Measurements from ENCODE around the gene NTRK3. TPM values are rescaled to one million over a fixed set of nuclear protein-coding genes. Genes with fewer than 3 reads are reported as not detected.

NTRK3 gene
- total and polyA plus RNA-seq, 2 of the 8 experiments (the other 6 are each of a cell fraction or from before 2014, with no cell fraction given), result 4.5 to 6.8 TPM

DNA sequence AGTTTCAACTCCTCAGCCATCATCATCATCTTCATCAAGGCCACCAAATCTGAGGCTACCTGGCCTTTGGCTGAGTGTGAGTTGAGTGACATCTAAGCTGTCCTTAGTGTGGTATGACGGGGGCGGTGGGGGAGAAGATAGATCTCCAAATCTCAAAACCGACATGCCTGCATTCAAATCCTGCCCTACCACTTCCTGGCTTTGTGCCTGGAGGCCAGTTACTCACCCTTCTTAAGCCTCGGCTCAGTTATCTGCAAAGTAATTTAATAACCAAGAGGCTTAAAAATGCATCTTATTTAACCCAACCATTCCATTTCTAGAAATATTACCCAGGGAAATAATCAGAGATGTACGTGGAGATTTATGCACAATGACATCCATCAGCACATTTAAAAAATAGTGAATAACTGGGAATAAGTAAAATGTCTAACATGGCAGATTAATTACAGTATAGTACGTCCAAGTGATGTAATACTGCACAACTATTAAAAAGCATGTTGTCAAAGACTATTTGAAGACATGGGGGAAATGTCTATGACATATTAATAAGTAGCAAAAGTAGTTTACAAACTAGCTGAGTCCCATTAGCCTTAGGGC is 167.4 kb downstream of the NTRK3 start:
- CTCF ChIA-PET (ENCODE audit: partially characterized antibody), result interaction anchor here (0.7 kb wide), 1 partner anchor 1346 kb away, joined by 6 read pairs; no protein-coding TSS in a partner anchor
- H4K91ac ChIP-seq (replicated peaks; ENCODE audit: insufficient read length, low read length), result no peak overlapping the region
- POLR2A ChIA-PET (ENCODE audit: partially characterized antibody), result no interaction called here
- TF ChIP-seq BRCA1 (IDR thresholded peaks at IDR 0.05; ENCODE audit: low read depth, low read length), result no peak
- no peak for TF ChIP-seq ZNF274 (IDR thresholded peaks at IDR 0.05; ENCODE audit: borderline replicate concordance, extremely low read depth, low read length)
- no peak for TF ChIP-seq PHF8 (conservative IDR thresholded peaks at IDR 0.05; ENCODE audit: low read depth, low read length)
- TF ChIP-seq CEBPB (IDR thresholded peaks at IDR 0.05; ENCODE audit: low read depth, low read length), result no peak
- no peak for TF ChIP-seq SP1 (IDR thresholded peaks at IDR 0.05; ENCODE audit: low read depth, low read length)
- TF ChIP-seq SRF (IDR thresholded peaks at IDR 0.05; ENCODE audit: low read depth, low read length), result no peak
- TF ChIP-seq BCL11A (IDR thresholded peaks at IDR 0.05; ENCODE audit: low read depth in 2 of 2, low read length in 2 of 2), result no peak
- no peak for TF ChIP-seq TEAD4 (IDR thresholded peaks at IDR 0.05; ENCODE audit: low read depth, low read length)
- no peak for TF ChIP-seq CREB1 (IDR thresholded peaks at IDR 0.05)
- no peak for TF ChIP-seq KDM1A (IDR thresholded peaks at IDR 0.05; ENCODE audit: borderline replicate concordance, low read length)
- no peak for TF ChIP-seq YY1 (IDR thresholded peaks at IDR 0.05; ENCODE audit: low read depth, low read length)
- TF ChIP-seq EZH2 (IDR thresholded peaks at IDR 0.05; ENCODE audit: low read depth, low read length, severe bottlenecking), result no peak
- TF ChIP-seq SP4 (IDR thresholded peaks at IDR 0.05; ENCODE audit: low read length), result no peak
- no peak for TF ChIP-seq RBBP5 (IDR thresholded peaks at IDR 0.05; ENCODE audit: borderline replicate concordance, low read depth, low read length)
- TF ChIP-seq FOSL1 (IDR thresholded peaks at IDR 0.05; ENCODE audit: insufficient read depth, low read depth, low read length), result no peak
- TF ChIP-seq TBP (IDR thresholded peaks at IDR 0.05; ENCODE audit: low read depth, low read length), result no peak

More for the DNA sequence above, 167.4 kb downstream of the NTRK3 start:
- no peak overlapping the region for H3K23ac ChIP-seq (ENCODE audit: insufficient read length)
- no peaks in the 10 kb centered on the region; a peak in 1 of 7 replicates for H3K4me1 ChIP-seq (replicated peaks in 1 of 4; ENCODE audit: control insufficient read depth in 3 of 4, insufficient read depth in 4 of 4, low read length in 3 of 4)
- H2BK15ac ChIP-seq (ENCODE audit: low read length), result no peak overlapping the region
- no peaks in the 10 kb centered on the region for H3K79me1 ChIP-seq (ENCODE audit: low read depth, low read length)
- H4K8ac ChIP-seq (ENCODE audit: extremely low read depth, insufficient read depth, low read length), result no peak overlapping the region
- DNase-seq (ENCODE audit: low read depth in 1 of 2, low spot score in 2 of 2) (no peak), FAIRE-seq (no peak)
- H2BK120ac ChIP-seq (replicated peaks; ENCODE audit: low read depth, low read length), result no peak overlapping the region
- peaks cover 3 to 4% of the 10 kb centered on the region in 2 experiments; a peak in 2 of 4 replicates for H3K9me3 ChIP-seq (ENCODE audit: insufficient read depth in 2 of 2, low read depth in 1 of 2, low read length in 1 of 2)
- no peaks in the 10 kb centered on the region for H3K79me2 ChIP-seq (ENCODE audit: control insufficient read depth in 1 of 2, insufficient read depth in 2 of 2, low read length in 2 of 2)
- no peak overlapping the region for H3K4ac ChIP-seq (replicated peaks; ENCODE audit: insufficient read length, low read depth, low read length)
- H2AFZ ChIP-seq (ENCODE audit: low read length), result no peak overlapping the region
- no peak overlapping the region for H2AK5ac ChIP-seq (ENCODE audit: low read depth, low read length)
- H3K23me2 ChIP-seq (ENCODE audit: low read depth, low read length), result no peaks in the 10 kb centered on the region
- no peak overlapping the region for H3K18ac ChIP-seq (ENCODE audit: extremely low read depth, low read length)
- no peak overlapping the region for H3K4me3 ChIP-seq (ENCODE audit: extremely low read depth in 1 of 4, insufficient read depth in 2 of 4, low read depth in 3 of 4, low read length in 4 of 4)
- H3K36me3 ChIP-seq (ENCODE audit: control insufficient read depth in 2 of 4, insufficient read depth in 4 of 4, low read length in 3 of 4), result no peaks in the 10 kb centered on the region
- H3K9ac ChIP-seq (replicated peaks in 1 of 4; ENCODE audit: extremely low read depth in 1 of 4, low read depth in 3 of 4, low read length in 3 of 4), result no peak overlapping the region
- no peak overlapping the region for H3K56ac ChIP-seq (replicated peaks; ENCODE audit: insufficient read length, low read depth, low read length)
- no peak overlapping the region for H2BK20ac ChIP-seq (ENCODE audit: low read length)
- no peak overlapping the region for H3K14ac ChIP-seq (ENCODE audit: insufficient read length)
- no peak overlapping the region for H4K5ac ChIP-seq (ENCODE audit: insufficient read length, low read depth, low read length)
- H3K4me2 ChIP-seq (ENCODE audit: insufficient read depth in 1 of 2, low read depth in 2 of 2, low read length in 2 of 2), result no peak overlapping the region
- H3K27me3 ChIP-seq (replicated peaks in 1 of 4; ENCODE audit: control insufficient read depth in 3 of 4, extremely low read depth in 1 of 4, insufficient read depth in 3 of 4, low read length in 3 of 4), result no peaks in the 10 kb centered on the region
- no peak overlapping the region for H3K27ac ChIP-seq (ENCODE audit: low read depth, low read length)
- H2BK5ac ChIP-seq (ENCODE audit: low read depth, low read length), result no peak overlapping the region
- no peaks in the 10 kb centered on the region for H4K20me1 ChIP-seq (replicated peaks in 1 of 2; ENCODE audit: control insufficient read depth in 1 of 2, insufficient read depth in 2 of 2, low read length in 2 of 2)
- 83% methylated on average over 6 of the region's 6 CpGs; no CpG with 5 or more reads in 1 of the 2 experiments for WGBS, 2 experiments (ENCODE audit: extremely low coverage in 1 of 2, insufficient coverage in 1 of 2, insufficient read length in 1 of 2, insufficient replicate concordance in 2 of 2, low coverage in 1 of 2, low lambda C conversion rate in 2 of 2, missing lambda C conversion rate in 1 of 2)
- H2BK12ac ChIP-seq (ENCODE audit: low read depth, low read length), result no peak overlapping the region
